Common myeloid progenitor, CD34-positive (primary cell): ENCODE data around the gene TICRR.
A peak's percentile ranks its signal among the peaks of the same experiment; 100 is the strongest.

Experiments used
- CTCF ChIA-PET: fragments of 350-600 bp; sonication (Branson Sonifier 250); formaldehyde crosslinking; loops from one replicate; lab custom pipeline; 2021; ENCODE audit warnings: antibody characterized with exemption; lab: Charles Lee
- POLR2A ChIA-PET: fragments of 350-600 bp; sonication (Branson Sonifier 250); formaldehyde crosslinking; loops from one replicate; lab custom pipeline; 2021; ENCODE audit warnings: antibody characterized with exemption; lab: Charles Lee
- DNase-seq, 3 donors: peaks; one replicate each; pipeline versions ENCODE4 v3.0.0 to v3.0.0-alpha.2; 2013
- H3K27ac ChIP-seq, 2 experiments: 1 replicate in 1 of 2; 2 replicates in 1 of 2; pipeline ENCODE4 v1.7.0; 2013; ENCODE audit warnings: inconsistent platforms in 2 of 2, low read length in 2 of 2, mild to moderate bottlenecking in 2 of 2, low read depth in 1 of 2, moderate library complexity in 1 of 2; ENCODE audit not compliant: severe bottlenecking in 2 of 2, insufficient read depth in 1 of 2, poor library complexity in 1 of 2
- H3K27me3 ChIP-seq, 5 experiments: replicated peaks in 2 of 5; 1 replicate in 3 of 5; 2 replicates in 2 of 5; pipeline versions ENCODE4 v1.6.1 to v1.7.0; 2013; ENCODE audit warnings: low read length in 4 of 5, mild to moderate bottlenecking in 2 of 5, moderate library complexity in 2 of 5, inconsistent platforms in 1 of 5; ENCODE audit not compliant: insufficient read depth in 5 of 5, control insufficient read depth in 4 of 5
- H3K36me3 ChIP-seq, 4 experiments: 1 replicate in 2 of 4; 2 replicates in 2 of 4; pipeline versions ENCODE4 v1.6.1 to v1.7.0; 2013; ENCODE audit warnings: low read length in 3 of 4, control low read depth in 1 of 4, mild to moderate bottlenecking in 1 of 4; ENCODE audit not compliant: control insufficient read depth in 4 of 4, insufficient read depth in 4 of 4
- H3K4me1 ChIP-seq, 4 experiments: 1 replicate in 3 of 4; 2 replicates in 1 of 4; pipeline versions ENCODE4 v1.6.1 to v1.7.1; 2013; ENCODE audit warnings: low read length in 3 of 4, mild to moderate bottlenecking in 3 of 4, control low read depth in 1 of 4, inconsistent platforms in 1 of 4, moderate library complexity in 1 of 4; ENCODE audit not compliant: control insufficient read depth in 4 of 4, insufficient read depth in 4 of 4; ENCODE audit errors: control extremely low read depth in 1 of 4
- H3K4me3 ChIP-seq, 7 experiments: 1 replicate in 4 of 7; 2 replicates in 3 of 7; pipeline versions ENCODE4 v1.5.1 to v1.7.0; 2013; ENCODE audit warnings: mild to moderate bottlenecking in 7 of 7, low read length in 6 of 7, moderate library complexity in 6 of 7, inconsistent platforms in 2 of 7, low read depth in 2 of 7, control low read depth in 1 of 7; ENCODE audit not compliant: insufficient read depth in 4 of 7, control insufficient read depth in 1 of 7; ENCODE audit errors: extremely low read depth in 1 of 7
- H3K9me3 ChIP-seq, 5 experiments: 1 replicate in 4 of 5; 2 replicates in 1 of 5; pipeline versions ENCODE4 v1.6.1 to v1.7.1; 2013; ENCODE audit warnings: low read length in 4 of 5, mild to moderate bottlenecking in 2 of 5, inconsistent platforms in 1 of 5, low read depth in 1 of 5, moderate library complexity in 1 of 5; ENCODE audit not compliant: control insufficient read depth in 4 of 5, insufficient read depth in 2 of 5; ENCODE audit errors: control extremely low read depth in 1 of 5
- WGBS: methylation state at CpG from one replicate; pipeline ENCODE4 v1.1.5; 2013; ENCODE audit not compliant: insufficient coverage; 5-methylcytosine and 5-hydroxymethylcytosine counted together

Gene TICRR

DNA sequence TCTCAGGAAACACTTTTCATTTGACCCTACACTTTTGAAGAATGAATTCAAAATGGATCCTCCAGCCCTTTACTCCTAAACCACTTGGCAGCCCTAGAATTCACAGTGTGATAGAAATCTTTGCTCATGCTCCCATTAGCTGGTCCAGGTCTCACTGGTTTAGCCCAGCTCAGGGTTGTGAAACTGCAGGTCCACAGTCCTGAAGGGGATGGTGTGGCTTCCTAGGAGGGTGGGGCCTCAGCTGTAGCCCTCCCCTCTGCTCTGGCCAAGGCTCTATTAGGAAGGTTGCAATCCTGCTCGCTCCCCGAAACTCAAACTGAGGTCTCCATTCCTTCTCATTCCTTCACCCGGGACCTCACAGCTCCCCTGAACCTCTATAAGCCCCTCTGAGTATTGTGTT is 21.6 kb upstream of the TICRR start:
- no peak overlapping the region for H3K4me3 ChIP-seq
- H3K9me3 ChIP-seq, result no peaks in the 10 kb centered on the region
- H3K4me1 ChIP-seq, result no peaks in the 10 kb centered on the region
- peaks cover 0 to 3% (median 0%) of the 10 kb centered on the region in 5 experiments for H3K27me3 ChIP-seq
- H3K36me3 ChIP-seq, result no peaks in the 10 kb centered on the region
- no peak overlapping the region for H3K27ac ChIP-seq
- WGBS, result no CpG with 5 or more reads among the region's 3 CpGs
- ChIA-PET CTCF (interaction anchor here (2.1 kb wide), 1 partner anchor 14 kb away, joined by 5 read pairs; no protein-coding TSS in a partner anchor), POLR2A (no interaction called here)
- DNase-seq, result no peak

DNA sequence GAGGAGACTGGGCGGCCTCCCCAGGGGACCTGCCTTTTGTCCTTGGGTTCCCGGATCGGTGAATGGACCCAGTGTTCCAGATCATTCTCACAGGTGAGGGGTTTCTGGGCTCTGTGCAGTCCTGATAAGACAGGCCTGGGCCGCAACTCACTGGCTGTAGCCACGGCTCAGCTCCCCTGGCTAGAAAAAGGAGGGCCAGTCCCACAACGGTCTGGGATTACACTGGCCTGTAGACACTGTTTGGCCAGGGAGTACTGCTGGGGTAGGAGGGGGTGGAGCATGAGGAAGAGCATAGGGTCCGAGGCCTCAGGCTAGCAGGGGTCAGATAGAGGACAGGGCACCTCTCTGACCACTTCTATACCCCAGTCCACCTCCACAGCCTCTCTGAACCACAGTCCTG is 21.0 kb upstream of the TICRR start:
- CTCF ChIA-PET, result interaction anchor here (1.0 to 2.1 kb wide), 3 partner anchors 9 to 62 kb away, joined by 3 to 5 read pairs (median 4); no protein-coding TSS in a partner anchor
- H3K4me3 ChIP-seq, result no peak overlapping the region
- no peak for DNase-seq
- no peak overlapping the region for H3K27ac ChIP-seq
- POLR2A ChIA-PET, result interaction anchor here (0.6 kb wide), 1 partner anchor 92 kb away, joined by 3 read pairs; no protein-coding TSS in a partner anchor
- WGBS, result 98% methylated on average over 5 of the region's 7 CpGs
- H3K9me3 ChIP-seq, result no peaks in the 10 kb centered on the region
- no peaks in the 10 kb centered on the region for H3K36me3 ChIP-seq
- peaks cover 0 to 3% (median 0%) of the 10 kb centered on the region in 5 experiments for H3K27me3 ChIP-seq
- H3K4me1 ChIP-seq, result no peaks in the 10 kb centered on the region

DNA sequence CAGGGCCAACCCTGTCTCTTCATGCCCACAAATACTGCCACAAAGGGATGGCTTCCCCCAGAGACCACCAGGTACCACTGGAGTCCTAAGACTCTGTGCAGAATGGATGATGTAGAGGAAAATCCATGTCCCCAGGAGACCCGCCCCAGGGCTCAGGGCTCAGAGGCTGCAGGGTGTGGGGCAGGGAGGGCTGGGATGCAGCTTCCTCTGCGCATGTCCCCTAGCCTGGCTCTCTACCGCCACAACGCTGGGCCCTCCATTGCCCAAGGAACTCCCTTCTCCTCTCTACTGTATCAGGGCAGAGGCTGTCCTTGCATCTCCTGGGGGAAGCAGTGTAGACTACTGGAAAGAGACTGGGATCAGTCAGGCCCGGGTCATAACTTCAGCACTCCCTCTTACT is 19.5 kb upstream of the TICRR start:
- Histone ChIP-seq H3K36me3 (no peaks in the 10 kb centered on the region), H3K9me3 (no peaks in the 10 kb centered on the region), H3K27ac (no peak overlapping the region), H3K27me3 (peaks cover 0 to 11% (median 1%) of the 10 kb centered on the region in 5 experiments), H3K4me1 (no peaks in the 10 kb centered on the region), H3K4me3 (no peak overlapping the region)
- no peak for DNase-seq
- POLR2A ChIA-PET, result no interaction called here
- WGBS, result 60% methylated on average over 3 of the region's 5 CpGs
- CTCF ChIA-PET, result interaction anchor here (1.1 to 1.2 kb wide), 2 partner anchors 64 to 176 kb away, joined by 3 read pairs; no protein-coding TSS in a partner anchor

DNA sequence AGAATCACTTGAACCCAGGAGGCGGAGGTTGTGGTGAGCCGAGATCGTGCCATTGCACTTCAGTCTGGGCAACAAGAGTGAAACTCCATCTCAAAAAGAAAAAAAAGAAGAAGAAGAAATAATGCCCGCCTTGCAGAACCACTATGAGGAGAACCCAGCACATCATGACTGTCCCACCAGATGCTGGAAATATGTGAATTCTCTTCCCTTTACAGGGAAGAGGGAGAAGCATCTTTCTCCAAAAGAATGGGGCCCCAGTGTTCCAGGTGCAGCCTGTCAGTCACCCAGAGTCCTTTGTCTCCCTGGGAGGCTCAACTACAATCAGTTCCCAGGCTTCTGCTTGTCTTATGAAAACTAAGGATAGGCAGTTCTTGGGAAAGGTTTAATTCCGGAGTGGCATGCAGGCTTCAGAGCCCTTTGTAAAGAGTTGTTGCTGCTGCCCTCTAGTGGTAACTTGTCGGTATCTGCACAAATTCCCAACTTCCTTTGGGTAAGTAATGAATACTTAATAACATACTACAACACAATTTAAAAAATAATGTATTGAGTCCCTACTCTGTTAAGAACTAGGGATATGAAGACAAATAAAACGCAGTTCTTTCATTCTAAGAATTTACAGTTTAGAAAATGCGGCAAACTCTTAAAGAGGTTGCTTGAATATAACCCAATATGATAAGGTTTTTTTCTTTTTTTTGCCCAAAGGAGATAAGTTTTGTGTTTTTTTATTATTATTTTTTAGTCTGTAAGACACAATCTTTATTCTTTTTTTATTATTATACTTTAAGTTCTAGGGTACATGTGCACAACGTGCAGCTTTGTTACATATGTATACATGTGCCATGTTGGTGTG is 18.6 kb upstream of the TICRR start:
- no peaks in the 10 kb centered on the region for H3K9me3 ChIP-seq
- H3K36me3 ChIP-seq, result no peaks in the 10 kb centered on the region
- H3K27me3 ChIP-seq, result peaks cover 0 to 11% (median 1%) of the 10 kb centered on the region in 5 experiments
- H3K4me3 ChIP-seq, result no peak overlapping the region
- no peaks in the 10 kb centered on the region for H3K4me1 ChIP-seq
- WGBS, result 85% methylated on average over 4 of the region's 9 CpGs
- ChIA-PET CTCF (no interaction called here), POLR2A (no interaction called here)
- peak; percentile 67 to 76 (median 67) for DNase-seq
- no peak overlapping the region for H3K27ac ChIP-seq

DNA sequence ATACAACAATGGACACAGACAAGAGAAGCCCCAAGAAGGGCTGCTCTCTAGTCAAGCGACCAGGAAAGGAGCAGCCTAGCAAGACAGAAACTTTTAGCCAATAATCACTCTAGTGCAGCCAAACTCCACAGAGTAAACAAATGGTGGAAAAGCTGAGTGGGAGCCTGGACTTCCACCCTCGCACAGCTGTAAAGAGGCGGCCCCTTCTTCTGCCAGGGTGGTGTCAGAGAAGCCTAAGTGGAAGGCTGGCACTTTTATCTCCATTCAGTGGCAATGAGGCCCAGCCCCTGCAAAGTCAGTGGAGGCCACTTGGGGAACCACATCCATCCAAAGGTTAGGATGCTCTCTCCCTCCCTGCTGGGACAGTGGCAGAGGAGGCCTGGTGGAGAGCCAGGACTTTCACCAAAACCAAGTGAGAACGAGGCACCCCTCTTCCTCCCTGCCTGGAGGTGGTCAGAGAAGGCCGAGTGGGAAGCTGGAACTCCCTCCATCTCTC is 15.5 kb upstream of the TICRR start:
- Histone ChIP-seq H3K27ac (no peak overlapping the region), H3K9me3 (no peaks in the 10 kb centered on the region), H3K4me1 (no peaks in the 10 kb centered on the region), H3K4me3 (no peak overlapping the region), H3K27me3 (peaks cover 0 to 8% (median 1%) of the 10 kb centered on the region in 5 experiments), H3K36me3 (no peaks in the 10 kb centered on the region)
- DNase-seq, result no peak
- WGBS, result 80% methylated on average over 5 of the region's 5 CpGs
- ChIA-PET CTCF (no interaction called here), POLR2A (no interaction called here)

DNA sequence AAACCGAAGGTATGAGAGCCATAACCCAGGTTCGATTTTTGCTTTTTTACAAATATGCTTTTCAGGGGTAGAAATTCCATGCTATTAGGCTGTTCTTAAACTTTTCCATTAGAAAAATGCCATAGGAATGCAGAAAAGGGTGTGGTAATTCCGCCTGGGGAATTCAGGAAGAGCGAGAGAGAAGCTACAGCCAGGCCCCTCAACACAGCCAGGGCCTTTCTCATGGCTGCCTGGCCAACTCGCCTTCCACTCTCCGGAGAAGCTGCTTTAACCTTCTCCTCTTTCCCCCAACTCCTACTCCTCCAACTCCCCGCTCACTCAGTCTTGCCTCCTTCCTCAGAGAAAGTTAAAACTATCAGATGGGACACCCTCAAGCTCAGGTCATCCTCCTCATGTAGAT is 9.1 kb upstream of the TICRR start:
- ChIA-PET POLR2A (no interaction called here), CTCF (no interaction called here)
- H3K27me3 ChIP-seq, result peaks cover 0 to 7% (median 0%) of the 10 kb centered on the region in 5 experiments
- 100% methylated on average over 1 of the region's 7 CpGs for WGBS
- DNase-seq, result no peak
- H3K36me3 ChIP-seq, result no peaks in the 10 kb centered on the region
- H3K4me3 ChIP-seq, result no peak overlapping the region
- no peaks in the 10 kb centered on the region for H3K4me1 ChIP-seq
- H3K27ac ChIP-seq, result no peak overlapping the region
- peaks cover 0 to 5% (median 2%) of the 10 kb centered on the region in 5 experiments for H3K9me3 ChIP-seq
